Activated naive CD4-positive, alpha-beta T cell treated with anti-CD3 and anti-CD28 coated beads, Interleukin-2, amount 50 U/mL, for 24 hours (primary cell): ENCODE results near the gene AGPAT1.

Experiments
- H3K27ac Mint-ChIP-seq: one replicate; pipeline ENCODE4 v1.8.0; 2021; ENCODE audit warnings: mild to moderate bottlenecking, mixed read lengths
- H3K27me3 Mint-ChIP-seq: one replicate; pipeline ENCODE4 v1.8.0; 2021; ENCODE audit warnings: mixed read lengths
- H3K36me3 Mint-ChIP-seq: one replicate; pipeline ENCODE4 v1.8.0; 2021; ENCODE audit warnings: mixed read lengths
- H3K4me1 Mint-ChIP-seq: one replicate; pipeline ENCODE4 v1.8.0; 2021; ENCODE audit warnings: mixed read lengths
- H3K4me3 Mint-ChIP-seq: one replicate; pipeline ENCODE4 v1.8.0; 2021; ENCODE audit warnings: mild to moderate bottlenecking, mixed read lengths
- H3K9me3 Mint-ChIP-seq: one replicate; pipeline ENCODE4 v1.8.0; 2021; ENCODE audit warnings: mixed read lengths

AGPAT1 gene

GRCh38 chr6:32168807-32169591 is 6.9 kb downstream of the AGPAT1 start:
- Mint-ChIP-seq H3K27me3 (no peaks in the 10 kb centered on the region), H3K4me3 (no peak overlapping the region), H3K4me1 (peaks cover 22% of the 10 kb centered on the region), H3K9me3 (no peaks in the 10 kb centered on the region), H3K27ac (peak overlapping the region; percentile 17), H3K36me3 (peaks cover 19% of the 10 kb centered on the region)

- Mint-ChIP-seq H3K27me3 (no peaks in the 10 kb centered on the region), H3K36me3 (peaks cover 19% of the 10 kb centered on the region), H3K9me3 (no peaks in the 10 kb centered on the region), H3K4me3 (no peak overlapping the region), H3K4me1 (peaks cover 16% of the 10 kb centered on the region), H3K27ac (no peak overlapping the region)
Observed at GRCh38 chr6:32168350-32168749, 7.5 kb downstream of the AGPAT1 start.

GRCh38 chr6:32167761-32168262 is 8.1 kb downstream of the AGPAT1 start:
- H3K9me3 Mint-ChIP-seq = no peaks in the 10 kb centered on the region
- peak overlapping the region; percentile 74 for H3K27ac Mint-ChIP-seq
- H3K4me1 Mint-ChIP-seq = peaks cover 11% of the 10 kb centered on the region
- peaks cover 21% of the 10 kb centered on the region for H3K36me3 Mint-ChIP-seq
- no peaks in the 10 kb centered on the region for H3K27me3 Mint-ChIP-seq
- H3K4me3 Mint-ChIP-seq = no peak overlapping the region

- peaks cover 21% of the 10 kb centered on the region for H3K36me3 Mint-ChIP-seq
Observed at GRCh38 chr6:32167154-32167760, 8.6 kb downstream of the AGPAT1 start.

GRCh38 chr6:32166411-32167061 is 9.3 kb downstream of the AGPAT1 start:
- Mint-ChIP-seq H3K9me3 (no peaks in the 10 kb centered on the region), H3K27me3 (no peaks in the 10 kb centered on the region), H3K4me3 (no peak overlapping the region), H3K36me3 (peaks cover 21% of the 10 kb centered on the region), H3K4me1 (peaks cover 6% of the 10 kb centered on the region), H3K27ac (no peak overlapping the region)

More at GRCh38 chr6:32167154-32167760, 8.6 kb downstream of the AGPAT1 start:
- H3K27ac Mint-ChIP-seq = peak overlapping the region; percentile 74
- H3K4me3 Mint-ChIP-seq = no peak overlapping the region
- H3K9me3 Mint-ChIP-seq = no peaks in the 10 kb centered on the region
- peaks cover 6% of the 10 kb centered on the region for H3K4me1 Mint-ChIP-seq
- no peaks in the 10 kb centered on the region for H3K27me3 Mint-ChIP-seq

- Mint-ChIP-seq H3K9me3 (no peaks in the 10 kb centered on the region), H3K27me3 (no peaks in the 10 kb centered on the region), H3K27ac (no peak within 1 kb of the TSS), H3K36me3 (peaks cover 14% of the 10 kb centered on the region), H3K4me3 (no peak within 1 kb of the TSS), H3K4me1 (no peaks in the 10 kb centered on the region)
Observed at GRCh38 chr6:32164295-32164694, 11.6 kb downstream of the AGPAT1 start, which contains the start of gene EGFL8. Gene EGFL8 (plus strand): TSS chr6:32164595. CDS start chr6:32166166, 1,571 bp downstream.

- H3K4me3 Mint-ChIP-seq = no peak overlapping the region
- no peaks in the 10 kb centered on the region for H3K9me3 Mint-ChIP-seq
- H3K27ac Mint-ChIP-seq = no peak overlapping the region
- no peaks in the 10 kb centered on the region for H3K4me1 Mint-ChIP-seq
- peaks cover 11% of the 10 kb centered on the region for H3K36me3 Mint-ChIP-seq
- no peaks in the 10 kb centered on the region for H3K27me3 Mint-ChIP-seq
Observed at GRCh38 chr6:32163559-32164258, 12.2 kb downstream of the AGPAT1 start.

- Mint-ChIP-seq H3K27ac (no peak overlapping the region), H3K36me3 (peaks cover 10% of the 10 kb centered on the region), H3K27me3 (no peaks in the 10 kb centered on the region), H3K4me1 (peaks cover 31% of the 10 kb centered on the region), H3K9me3 (no peaks in the 10 kb centered on the region), H3K4me3 (no peak overlapping the region)
Observed at GRCh38 chr6:32158052-32158451, 17.8 kb downstream of the AGPAT1 start.

- Mint-ChIP-seq H3K27ac (no peak overlapping the region), H3K4me1 (peaks cover 42% of the 10 kb centered on the region), H3K9me3 (no peaks in the 10 kb centered on the region), H3K4me3 (no peak overlapping the region), H3K27me3 (no peaks in the 10 kb centered on the region), H3K36me3 (peaks cover 10% of the 10 kb centered on the region)
Observed at GRCh38 chr6:32156891-32157290, 19.0 kb downstream of the AGPAT1 start.

GRCh38 chr6:32154514-32155161 is 21.2 kb downstream of the AGPAT1 start:
- Mint-ChIP-seq H3K36me3 (peaks cover 10% of the 10 kb centered on the region), H3K27me3 (peaks cover 1% of the 10 kb centered on the region), H3K4me1 (peaks cover 59% of the 10 kb centered on the region), H3K27ac (peak overlapping the region; percentile 94), H3K9me3 (no peaks in the 10 kb centered on the region), H3K4me3 (peak overlapping the region; percentile 99)

GRCh38 chr6:32153564-32154513 is 22.0 kb downstream of the AGPAT1 start, which contains the start of gene PPT2:
Gene PPT2 (plus strand): TSS chr6:32154141. CDS start chr6:32154595, 454 bp downstream.
- Mint-ChIP-seq H3K4me3 (peak within 1 kb of the TSS; percentile 99), H3K36me3 (peaks cover 10% of the 10 kb centered on the region), H3K4me1 (peaks cover 63% of the 10 kb centered on the region), H3K27me3 (peaks cover 4% of the 10 kb centered on the region), H3K27ac (peak within 1 kb of the TSS; percentile 94), H3K9me3 (no peaks in the 10 kb centered on the region)

- peak overlapping the region; percentile 99 for H3K4me3 Mint-ChIP-seq
- peak overlapping the region; percentile 82 for H3K27ac Mint-ChIP-seq
- peaks cover 5% of the 10 kb centered on the region for H3K36me3 Mint-ChIP-seq
- peaks cover 4% of the 10 kb centered on the region for H3K27me3 Mint-ChIP-seq
- no peaks in the 10 kb centered on the region for H3K9me3 Mint-ChIP-seq
- peaks cover 71% of the 10 kb centered on the region for H3K4me1 Mint-ChIP-seq
Observed at GRCh38 chr6:32152769-32153563, 22.9 kb downstream of the AGPAT1 start.
